Measurements from ENCODE around the gene PAXIP1. TPM values are rescaled to one million over a fixed set of nuclear protein-coding genes. Genes with fewer than 3 reads are reported as not detected.

The PAXIP1 gene
- total RNA-seq, 4 donors from 2014 or later: 13.2 to 14.9 (median 13.6) TPM

DNA sequence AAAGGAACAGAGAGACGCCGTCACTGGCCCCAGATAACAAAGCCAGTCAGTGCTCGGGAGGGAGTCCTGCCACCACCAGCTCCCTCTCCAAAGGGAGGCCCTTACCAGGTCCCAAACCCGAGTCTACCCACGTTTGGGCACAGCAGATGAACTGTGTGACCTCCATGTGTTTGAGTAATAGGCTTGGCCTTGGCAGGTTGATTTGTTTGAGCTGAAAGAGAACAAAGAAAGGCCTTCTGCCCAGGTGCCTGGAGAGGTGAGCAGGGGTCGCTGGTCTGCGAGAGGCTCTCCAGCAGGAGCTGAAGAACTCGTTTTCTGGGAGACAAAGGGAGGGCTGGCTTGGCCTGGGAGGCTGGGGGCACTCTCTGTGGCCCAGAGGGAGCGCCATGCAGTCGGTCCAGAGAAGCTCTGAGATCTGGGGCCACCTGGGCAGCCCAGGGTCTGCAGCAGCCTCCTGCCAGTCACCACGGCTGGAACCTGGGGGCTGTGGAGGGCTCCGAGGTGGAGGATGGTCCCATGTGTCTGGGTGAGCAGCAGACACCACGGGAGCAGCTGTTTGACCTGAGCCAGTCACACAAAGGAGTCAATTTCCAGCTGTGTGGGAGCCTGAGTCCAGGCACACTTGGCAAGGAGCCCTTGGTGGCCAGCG, 99.7 kb downstream of the PAXIP1 start:
- Histone ChIP-seq H3K27me3 (no peaks in the 10 kb centered on the region), H3K4me1 (no peaks in the 10 kb centered on the region), H3K36me3 (no peaks in the 10 kb centered on the region), H3K4me3 (replicated peaks in 1 of 3) (no peak overlapping the region), H3K9me3 (no peaks in the 10 kb centered on the region), H3K27ac (no peak overlapping the region)
- no peak for DNase-seq
- TF ChIP-seq POLR2A (IDR thresholded peaks at IDR 0.05): no peak
- TF ChIP-seq, protein P1, sequence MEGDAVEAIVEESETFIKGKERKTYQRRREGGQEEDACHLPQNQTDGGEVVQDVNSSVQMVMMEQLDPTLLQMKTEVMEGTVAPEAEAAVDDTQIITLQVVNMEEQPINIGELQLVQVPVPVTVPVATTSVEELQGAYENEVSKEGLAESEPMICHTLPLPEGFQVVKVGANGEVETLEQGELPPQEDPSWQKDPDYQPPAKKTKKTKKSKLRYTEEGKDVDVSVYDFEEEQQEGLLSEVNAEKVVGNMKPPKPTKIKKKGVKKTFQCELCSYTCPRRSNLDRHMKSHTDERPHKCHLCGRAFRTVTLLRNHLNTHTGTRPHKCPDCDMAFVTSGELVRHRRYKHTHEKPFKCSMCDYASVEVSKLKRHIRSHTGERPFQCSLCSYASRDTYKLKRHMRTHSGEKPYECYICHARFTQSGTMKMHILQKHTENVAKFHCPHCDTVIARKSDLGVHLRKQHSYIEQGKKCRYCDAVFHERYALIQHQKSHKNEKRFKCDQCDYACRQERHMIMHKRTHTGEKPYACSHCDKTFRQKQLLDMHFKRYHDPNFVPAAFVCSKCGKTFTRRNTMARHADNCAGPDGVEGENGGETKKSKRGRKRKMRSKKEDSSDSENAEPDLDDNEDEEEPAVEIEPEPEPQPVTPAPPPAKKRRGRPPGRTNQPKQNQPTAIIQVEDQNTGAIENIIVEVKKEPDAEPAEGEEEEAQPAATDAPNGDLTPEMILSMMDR (IDR thresholded peaks at IDR 0.05): no peak
- intact Hi-C loops (cut with DNase I): no loop called here
- 50 to 64% methylated on average over 9 to 14 of the region's 14 CpGs for WGBS, 2 donors

DNA sequence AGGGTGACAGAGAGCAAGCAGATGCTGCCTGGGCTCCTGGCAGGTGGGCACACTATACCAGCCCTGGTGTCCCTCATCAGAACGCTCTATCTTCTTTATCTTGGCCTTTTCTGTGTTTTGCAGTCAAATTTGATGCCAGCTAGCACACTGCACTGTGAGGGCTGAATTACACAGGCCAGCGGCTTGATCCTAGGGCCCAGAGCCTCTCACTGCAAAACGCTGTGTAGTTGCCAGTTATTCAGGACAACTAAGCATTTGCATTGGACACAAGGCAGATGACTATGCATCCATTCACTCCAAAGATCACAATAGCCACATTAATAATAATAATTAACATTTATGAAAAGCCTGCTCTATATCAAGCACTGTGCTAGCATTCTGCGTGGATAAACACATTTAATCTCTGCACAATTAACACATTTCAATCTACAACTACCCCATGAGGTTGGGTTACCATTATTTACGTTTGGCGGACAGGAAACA, 100.3 kb downstream of the PAXIP1 start:
- Histone ChIP-seq H3K27me3 (no peaks in the 10 kb centered on the region), H3K9me3 (no peaks in the 10 kb centered on the region), H3K36me3 (no peaks in the 10 kb centered on the region), H3K27ac (no peak overlapping the region), H3K4me1 (no peaks in the 10 kb centered on the region), H3K4me3 (replicated peaks in 1 of 3) (no peak overlapping the region)
- DNase-seq: no peak
- 85 to 90% methylated on average over 6 of the region's 6 CpGs for WGBS, 2 donors
- intact Hi-C loops (cut with DNase I): no loop called here
- TF ChIP-seq, protein P1 (IDR thresholded peaks at IDR 0.05): no peak
- TF ChIP-seq POLR2A (IDR thresholded peaks at IDR 0.05): no peak

DNA sequence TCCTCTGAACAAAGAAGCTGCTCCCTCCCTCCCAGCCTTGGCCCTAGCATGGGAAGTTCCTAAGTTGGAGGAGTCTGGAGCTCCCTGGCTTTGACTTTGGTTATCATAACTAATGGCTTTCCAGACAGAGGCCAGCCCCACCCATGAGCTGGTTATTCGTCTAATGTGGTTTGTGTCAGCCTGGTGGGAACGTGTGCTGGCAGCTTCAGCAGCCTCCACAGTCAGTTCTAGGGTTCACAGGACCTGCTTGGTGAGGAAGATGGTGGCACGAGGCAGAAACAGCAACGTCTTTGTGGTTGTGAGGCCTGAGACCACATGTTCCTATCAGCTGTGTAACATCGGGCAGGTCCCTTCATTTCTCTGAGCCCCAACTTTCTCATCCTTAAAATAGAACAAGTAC, 103.1 kb downstream of the PAXIP1 start:
- Histone ChIP-seq H3K4me3 (replicated peaks in 1 of 3) (no peak overlapping the region), H3K9me3 (no peaks in the 10 kb centered on the region), H3K4me1 (no peaks in the 10 kb centered on the region), H3K27me3 (no peaks in the 10 kb centered on the region), H3K27ac (no peak overlapping the region), H3K36me3 (no peaks in the 10 kb centered on the region)
- TF ChIP-seq, protein P1 (IDR thresholded peaks at IDR 0.05): no peak
- TF ChIP-seq POLR2A (IDR thresholded peaks at IDR 0.05): no peak
- no peak for DNase-seq
- 76 to 81% methylated on average over 4 to 5 of the region's 5 CpGs for WGBS, 2 donors
- intact Hi-C loops (cut with DNase I): no loop called here

DNA sequence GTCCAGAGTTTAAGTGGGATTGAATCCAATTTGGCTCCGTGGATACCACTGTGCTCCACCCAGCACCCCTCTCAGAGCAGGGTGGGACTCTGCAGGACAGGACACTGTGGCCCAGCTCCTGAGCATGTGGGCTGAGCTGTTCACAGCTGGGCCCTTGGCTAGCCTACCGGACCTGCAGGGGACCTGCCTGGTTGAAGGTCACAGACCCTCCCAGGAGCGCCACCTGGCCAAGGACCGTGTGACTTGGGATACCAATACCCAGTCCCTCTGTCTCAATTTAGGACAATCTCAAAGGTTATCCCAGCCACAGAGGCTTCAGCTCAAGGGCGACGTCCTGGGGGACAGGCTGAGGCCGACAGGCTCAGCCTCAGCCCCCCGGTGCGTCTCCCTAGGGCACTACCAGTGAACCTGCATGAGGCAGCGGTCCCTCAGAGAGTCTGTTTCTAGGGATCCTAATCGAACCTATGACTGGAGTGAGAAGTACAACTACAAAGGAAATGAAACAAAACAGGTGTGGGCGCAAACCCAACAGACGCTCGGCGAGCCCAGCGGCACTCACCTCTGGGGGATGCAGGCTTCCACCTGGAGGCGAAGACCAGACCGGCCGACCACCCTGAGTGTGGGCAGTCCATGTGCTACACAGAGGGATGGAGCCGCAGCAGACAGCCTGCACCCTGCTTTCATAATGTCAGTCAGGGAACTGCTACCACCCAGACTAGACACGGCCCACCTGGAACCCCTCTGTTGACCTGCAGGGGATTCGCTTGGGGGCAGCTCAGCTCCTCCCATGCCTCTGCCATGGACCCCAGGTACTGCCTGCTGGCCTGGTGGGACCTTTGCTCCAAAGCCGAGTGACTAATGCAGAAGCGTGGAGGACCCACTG, 103.7 kb downstream of the PAXIP1 start:
- TF ChIP-seq, protein P1 (IDR thresholded peaks at IDR 0.05): no peak
- TF ChIP-seq POLR2A (IDR thresholded peaks at IDR 0.05): no peak
- Histone ChIP-seq H3K4me3 (replicated peaks in 1 of 3) (no peak overlapping the region), H3K9me3 (no peaks in the 10 kb centered on the region), H3K27me3 (no peaks in the 10 kb centered on the region), H3K4me1 (no peaks in the 10 kb centered on the region), H3K27ac (no peak overlapping the region), H3K36me3 (no peaks in the 10 kb centered on the region)
- 83 to 86% methylated on average over 15 to 24 of the region's 24 CpGs for WGBS, 2 donors
- no peak for DNase-seq
- intact Hi-C loops (cut with DNase I): no loop called here

DNA sequence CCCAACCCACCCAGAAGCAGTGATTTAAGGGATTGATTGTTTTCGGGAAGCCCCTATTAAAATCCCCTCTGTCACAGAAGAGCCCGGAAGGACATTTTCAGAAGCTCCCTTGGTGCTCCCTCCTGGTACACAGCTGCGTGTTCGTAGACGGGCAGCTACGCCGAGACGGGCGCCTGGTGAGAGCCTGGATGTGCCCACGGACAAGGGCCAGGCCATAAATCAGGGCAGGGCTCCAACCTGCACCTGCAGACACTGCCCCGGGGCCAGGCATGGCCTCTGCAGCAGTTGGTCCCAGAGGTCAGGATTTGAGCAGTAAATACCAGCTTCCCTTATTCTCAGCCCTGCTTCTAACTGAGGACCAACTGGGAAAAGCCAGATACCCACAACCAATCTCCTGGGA, 106.8 kb downstream of the PAXIP1 start:
- Histone ChIP-seq H3K36me3 (no peaks in the 10 kb centered on the region), H3K4me3 (replicated peaks in 1 of 3) (no peak overlapping the region), H3K9me3 (no peaks in the 10 kb centered on the region), H3K4me1 (no peaks in the 10 kb centered on the region), H3K27me3 (no peaks in the 10 kb centered on the region), H3K27ac (no peak overlapping the region)
- TF ChIP-seq, protein P1 (IDR thresholded peaks at IDR 0.05): no peak
- TF ChIP-seq POLR2A (IDR thresholded peaks at IDR 0.05): no peak
- intact Hi-C loops (cut with DNase I): no loop called here
- no peak for DNase-seq
- 90 to 100% methylated on average over 6 to 10 of the region's 11 CpGs for WGBS, 2 donors

All from thyroid gland (tissue), 4 donors.